GM21737 (cell line): Measurements from ENCODE around the gene DLEC1.
"Not testable (repeated sequence)": the region's sequence is repeated elsewhere in the genome, so short reads cannot be mapped to it uniquely, and the experiment has no call there.

Experiments used
- ATAC-seq: cut with Tn5 transposase; IDR thresholded peaks from one replicate; pipeline ENCODE4 v1.9.1; 2021; ENCODE audit warnings: mild to moderate bottlenecking, moderate library complexity; ENCODE audit not compliant: unreplicated experiment

Gene DLEC1

GRCh38 chr3:38083254-38083653, 44.2 kb downstream of the DLEC1 start:
- ATAC-seq = not testable (repeated sequence)

GRCh38 chr3:38083871-38084333, 44.9 kb downstream of the DLEC1 start:
- ATAC-seq = no peak

- no peak for ATAC-seq
Measured at GRCh38 chr3:38084334-38085310, 45.6 kb downstream of the DLEC1 start.

GRCh38 chr3:38085311-38085942, 46.4 kb downstream of the DLEC1 start:
- no peak for ATAC-seq

- no peak for ATAC-seq
Measured at GRCh38 chr3:38085943-38086324, 46.9 kb downstream of the DLEC1 start.

- no peak for ATAC-seq
Measured at GRCh38 chr3:38086496-38086895, 47.5 kb downstream of the DLEC1 start.

GRCh38 chr3:38087278-38087677, 48.3 kb downstream of the DLEC1 start:
- not testable (repeated sequence) for ATAC-seq

- no peak for ATAC-seq
Measured at GRCh38 chr3:38088126-38089078, 49.4 kb downstream of the DLEC1 start.

- ATAC-seq = no peak
Measured at GRCh38 chr3:38089163-38089562, 50.2 kb downstream of the DLEC1 start.

- no peak for ATAC-seq
Measured at GRCh38 chr3:38090453-38090852, 51.4 kb downstream of the DLEC1 start.

- ATAC-seq = no peak
Measured at GRCh38 chr3:38094999-38095398, 56.0 kb downstream of the DLEC1 start.

- no peak for ATAC-seq
Measured at GRCh38 chr3:38095669-38096483, 56.9 kb downstream of the DLEC1 start.

- no peak for ATAC-seq
Measured at GRCh38 chr3:38097446-38098375, 58.7 kb downstream of the DLEC1 start.

GRCh38 chr3:38098376-38098723, 59.3 kb downstream of the DLEC1 start:
- no peak for ATAC-seq

GRCh38 chr3:38099518-38099917, 60.5 kb downstream of the DLEC1 start:
- no peak for ATAC-seq

GRCh38 chr3:38100498-38100897, 61.5 kb downstream of the DLEC1 start:
- ATAC-seq = no peak

GRCh38 chr3:38101811-38102443, 62.9 kb downstream of the DLEC1 start:
- no peak for ATAC-seq

GRCh38 chr3:38102444-38102814, 63.4 kb downstream of the DLEC1 start:
- no peak for ATAC-seq

GRCh38 chr3:38105525-38105924, 66.5 kb downstream of the DLEC1 start:
- no peak for ATAC-seq
